H1 (cell line): Measurements from ENCODE around the gene RAD51B. TPM values are rescaled to one million over a fixed set of nuclear protein-coding genes. Genes with fewer than 3 reads are reported as not detected.

Experiments used
- CTCF ChIA-PET: fragments of 300-600 bp; sonication (Branson Sonifier 250); formaldehyde crosslinking; loops from one replicate; lab custom pipeline; 2021; ENCODE audit not compliant: partially characterized antibody; lab: Charles Lee
- POLR2A ChIA-PET: fragments of 300-600 bp; sonication (Branson Sonifier 250); formaldehyde crosslinking; loops from one replicate; lab custom pipeline; 2021; ENCODE audit warnings: inconsistent platforms; ENCODE audit not compliant: partially characterized antibody; lab: Charles Lee
- DNase-seq, 2 experiments: peaks; one replicate each; pipeline versions ENCODE4 v3.0.0 to v3.0.0-alpha.2; 2010 to 2022; ENCODE audit warnings: low spot score in 2 of 2, low read depth in 1 of 2, mixed read lengths in 1 of 2
- FAIRE-seq: peaks from 2 replicates; lab custom pipeline; 2011; peaks lifted over from hg19 to GRCh38; lab: Jason Lieb, UNC
- H2AFZ ChIP-seq: 2 replicates; pipeline ENCODE4 v1.8.1; 2012; ENCODE audit warnings: low read length, inconsistent platforms
- H2AK5ac ChIP-seq: 2 replicates; pipeline ENCODE4 v1.6.1; 2013; ENCODE audit warnings: low read depth, low read length
- H2BK120ac ChIP-seq: replicated peaks from 2 replicates; pipeline ENCODE3; 2013; ENCODE audit warnings: low read depth, low read length, inconsistent platforms
- H2BK12ac ChIP-seq: 2 replicates; pipeline ENCODE4 v1.6.1; 2013; ENCODE audit warnings: low read depth, low read length
- H2BK15ac ChIP-seq: 2 replicates; pipeline ENCODE4 v1.6.1; 2013; ENCODE audit warnings: low read length
- H2BK20ac ChIP-seq: 2 replicates; pipeline ENCODE4 v1.6.1; 2013; ENCODE audit warnings: low read length
- H2BK5ac ChIP-seq: 2 replicates; pipeline ENCODE4 v1.6.1; 2013; ENCODE audit warnings: low read depth, low read length
- H3K14ac ChIP-seq: 2 replicates; pipeline ENCODE4 v1.6.1; 2013; ENCODE audit warnings: inconsistent platforms; ENCODE audit not compliant: insufficient read length
- H3K18ac ChIP-seq: 2 replicates; pipeline ENCODE4 v1.6.1; 2013; ENCODE audit warnings: low read length; ENCODE audit errors: extremely low read depth
- H3K23ac ChIP-seq: 2 replicates; pipeline ENCODE4 v1.6.1; 2013; ENCODE audit warnings: inconsistent platforms; ENCODE audit not compliant: insufficient read length
- H3K23me2 ChIP-seq: 2 replicates; pipeline ENCODE4 v1.6.1; 2013; ENCODE audit warnings: low read depth, low read length
- H3K27ac ChIP-seq: 2 replicates; pipeline ENCODE4 v1.6.1; 2011; ENCODE audit warnings: low read depth, low read length, inconsistent platforms
- H3K27me3 ChIP-seq, 4 experiments: replicated peaks in 1 of 4; 1 replicate in 1 of 4; 2 replicates in 3 of 4; pipeline versions ENCODE4 v1.6.1 to v1.8.1; 2011 to 2013; ENCODE audit warnings: low read length in 3 of 4, mild to moderate bottlenecking in 3 of 4, inconsistent platforms in 2 of 4, mixed read lengths in 2 of 4, moderate library complexity in 1 of 4; ENCODE audit not compliant: control insufficient read depth in 3 of 4, insufficient read depth in 3 of 4; ENCODE audit errors: extremely low read depth in 1 of 4
- H3K36me3 ChIP-seq, 4 experiments: 2 replicates each; pipeline versions ENCODE4 v1.6.1 to v1.8.1; 2011 to 2013; ENCODE audit warnings: mild to moderate bottlenecking in 4 of 4, low read length in 3 of 4, moderate library complexity in 2 of 4, control low read depth in 1 of 4, inconsistent platforms in 1 of 4; ENCODE audit not compliant: insufficient read depth in 4 of 4, control insufficient read depth in 2 of 4
- H3K4ac ChIP-seq: replicated peaks from 2 replicates; pipeline ENCODE3; 2013; ENCODE audit warnings: low read length, low read depth, mixed read lengths, inconsistent platforms; ENCODE audit not compliant: insufficient read length
- H3K4me1 ChIP-seq, 4 experiments: replicated peaks in 1 of 4; 1 replicate in 1 of 4; 2 replicates in 3 of 4; pipeline versions ENCODE4 v1.6.1 to v1.8.1; 2011 to 2013; ENCODE audit warnings: low read length in 3 of 4, inconsistent platforms in 2 of 4, mixed read lengths in 1 of 4; ENCODE audit not compliant: insufficient read depth in 4 of 4, control insufficient read depth in 3 of 4
- H3K4me2 ChIP-seq, 2 experiments: 2 replicates each; pipeline versions ENCODE4 v1.6.1 to v1.8.1; 2011 to 2013; ENCODE audit warnings: low read depth in 2 of 2, low read length in 2 of 2, control low read depth in 1 of 2, inconsistent platforms in 1 of 2, mild to moderate bottlenecking in 1 of 2; ENCODE audit not compliant: insufficient read depth in 1 of 2
- H3K4me3 ChIP-seq, 4 experiments: fragments of 200-600, 300-600 bp in 1 of 4; sonication (generic), shearing (Covaris generic), sonication (Bioruptor Twin) in 1 of 4; 2 replicates each; pipeline versions ENCODE4 v1.5.1 to v1.8.1; 2011 to 2016; ENCODE audit warnings: low read length in 4 of 4, low read depth in 3 of 4, control low read depth in 2 of 4, inconsistent platforms in 2 of 4, mild to moderate bottlenecking in 2 of 4, mixed read lengths in 1 of 4, moderate library complexity in 1 of 4; ENCODE audit not compliant: insufficient read depth in 2 of 4; ENCODE audit errors: extremely low read depth in 1 of 4
- H3K56ac ChIP-seq: replicated peaks from 2 replicates; pipeline ENCODE3; 2013; ENCODE audit warnings: low read depth, mild to moderate bottlenecking, mixed read lengths, low read length, inconsistent platforms; ENCODE audit not compliant: insufficient read length
- H3K79me1 ChIP-seq: 2 replicates; pipeline ENCODE4 v1.6.1; 2013; ENCODE audit warnings: low read depth, low read length, control low read depth
- H3K79me2 ChIP-seq, 2 experiments: 2 replicates each; pipeline versions ENCODE4 v1.6.1 to v1.8.1; 2012 to 2013; ENCODE audit warnings: low read length in 2 of 2, mild to moderate bottlenecking in 2 of 2, inconsistent platforms in 1 of 2; ENCODE audit not compliant: insufficient read depth in 2 of 2, control insufficient read depth in 1 of 2
- H3K9ac ChIP-seq, 4 experiments: replicated peaks in 1 of 4; 1 replicate in 1 of 4; 2 replicates in 3 of 4; pipeline versions ENCODE4 v1.6.1 to v1.8.1; 2011 to 2013; ENCODE audit warnings: low read depth in 3 of 4, low read length in 3 of 4, control low read depth in 2 of 4, mild to moderate bottlenecking in 2 of 4, moderate library complexity in 2 of 4, inconsistent platforms in 1 of 4; ENCODE audit errors: extremely low read depth in 1 of 4
- H3K9me3 ChIP-seq, 2 experiments: 2 replicates each; pipeline versions ENCODE4 v1.6.1 to v1.8.1; 2012 to 2013; ENCODE audit warnings: mild to moderate bottlenecking in 2 of 2, moderate library complexity in 2 of 2, control low read depth in 1 of 2, inconsistent platforms in 1 of 2, low read depth in 1 of 2, low read length in 1 of 2, mixed read lengths in 1 of 2; ENCODE audit not compliant: insufficient read depth in 2 of 2
- H4K20me1 ChIP-seq, 2 experiments: replicated peaks in 1 of 2; 2 replicates each; pipeline versions ENCODE3 to v1.8.1; 2011 to 2013; ENCODE audit warnings: inconsistent platforms in 2 of 2, low read length in 2 of 2, mild to moderate bottlenecking in 1 of 2; ENCODE audit not compliant: insufficient read depth in 2 of 2, control insufficient read depth in 1 of 2
- H4K5ac ChIP-seq: 2 replicates; pipeline ENCODE4 v1.6.1; 2013; ENCODE audit warnings: low read length, low read depth, mixed read lengths, inconsistent platforms; ENCODE audit not compliant: insufficient read length
- H4K8ac ChIP-seq: 2 replicates; pipeline ENCODE4 v1.8.0; 2013; ENCODE audit warnings: mild to moderate bottlenecking, moderate library complexity, low read length, inconsistent platforms; ENCODE audit not compliant: insufficient read depth; ENCODE audit errors: extremely low read depth
- H4K91ac ChIP-seq: replicated peaks from 2 replicates; pipeline ENCODE3; 2013; ENCODE audit warnings: low read length, mixed read lengths, inconsistent platforms; ENCODE audit not compliant: insufficient read length
- BRCA1 ChIP-seq: IDR thresholded peaks from 2 replicates; pipeline ENCODE4 v1.6.1; 2012; ENCODE audit warnings: low read depth, low read length, improper control_type of control experiment
- CBX5 ChIP-seq: fragments of 300-800, 300-1000 bp; sonication (generic); IDR thresholded peaks from 2 replicates; pipeline ENCODE4 v1.7.1; 2016; ENCODE audit warnings: antibody characterized with exemption, low read length, low read depth
- CEBPB ChIP-seq: IDR thresholded peaks from 2 replicates; pipeline ENCODE4 v1.6.1; 2012; ENCODE audit warnings: low read depth, low read length
- CHD1 ChIP-seq: IDR thresholded peaks from 2 replicates; pipeline ENCODE4 v1.6.1; 2012; ENCODE audit warnings: low read depth, low read length, improper control_type of control experiment
- CREB1 ChIP-seq: IDR thresholded peaks from 2 replicates; pipeline ENCODE4 v1.6.1; 2012; ENCODE audit warnings: inconsistent platforms
- EGR1 ChIP-seq: IDR thresholded peaks from 2 replicates; pipeline ENCODE4 v1.6.1; 2011; ENCODE audit warnings: low read depth, low read length, borderline replicate concordance
- GTF2F1 ChIP-seq: IDR thresholded peaks from 2 replicates; pipeline ENCODE4 v1.6.1; 2012; ENCODE audit warnings: low read depth, low read length, improper control_type of control experiment, borderline replicate concordance
- MAFK ChIP-seq: IDR thresholded peaks from 2 replicates; pipeline ENCODE4 v1.6.1; 2012; ENCODE audit warnings: low read depth, mild to moderate bottlenecking, improper control_type of control experiment, low read length
- RXRA ChIP-seq: IDR thresholded peaks from 2 replicates; pipeline ENCODE4 v1.6.1; 2011; ENCODE audit warnings: low read depth, mild to moderate bottlenecking, low read length, moderate library complexity; ENCODE audit not compliant: insufficient read depth
- SIN3A ChIP-seq, 2 experiments: IDR thresholded peaks in 1 of 2; conservative IDR thresholded peaks in 1 of 2; 2 replicates each; pipeline ENCODE4 v1.6.1; 2011 to 2012; ENCODE audit warnings: low read length in 2 of 2, improper control_type of control experiment in 1 of 2, low read depth in 1 of 2, mild to moderate bottlenecking in 1 of 2
- SP1 ChIP-seq: IDR thresholded peaks from 2 replicates; pipeline ENCODE4 v1.6.1; 2011; ENCODE audit warnings: low read depth, low read length
- SP4 ChIP-seq: IDR thresholded peaks from 2 replicates; pipeline ENCODE4 v1.6.1; 2012; ENCODE audit warnings: low read length, inconsistent platforms
- WGBS, 2 experiments: shearing (Covaris generic) in 1 of 2; methylation state at CpG; one replicate each; pipeline versions ENCODE4 v1.1.6 to v1.1.7; 2013 to 2015; ENCODE audit warnings: low lambda C conversion rate in 2 of 2, mixed read lengths in 2 of 2, inconsistent platforms in 1 of 2, low coverage in 1 of 2, missing lambda C conversion rate in 1 of 2; ENCODE audit not compliant: insufficient replicate concordance in 2 of 2, insufficient coverage in 1 of 2, insufficient read length in 1 of 2; ENCODE audit errors: extremely low coverage in 1 of 2, missing lambda C conversion rate in 1 of 2; 5-methylcytosine and 5-hydroxymethylcytosine counted together
- polyA plus RNA-seq, 7 experiments: library from polyadenylated mRNA; depleted of rRNA in 3 of 7; stranded (reverse) in 5 of 7; unstranded in 2 of 7; fragments of >200 nt in 5 of 7; fragments of 200-250 nt in 2 of 7; gene quantifications; 1 replicate in 5 of 7; 2 replicates in 1 of 7; 4 replicates in 1 of 7; pipeline versions ENCODE4 v1.2.1 to v1.2.3, GENCODE V29; 2011 to 2013; ENCODE audit warnings: missing spikeins in 2 of 7, mixed read lengths in 2 of 7
- total RNA-seq: library from RNA; stranded (reverse); fragmentation: NEBNext Ultra II Directional; extraction: Animal tissue kit (Norgen Biotek cat#: 25700); gene quantifications from 2 replicates; pipeline ENCODE4 v1.2.1, GENCODE V29; 2021
- TF ChIP-seq, protein P1 (sequence below): IDR thresholded peaks from 2 replicates; pipeline ENCODE4 v1.6.1; 2011; ENCODE audit warnings: low read length, improper control_type of control experiment
- TF ChIP-seq, protein P2 (sequence below): IDR thresholded peaks from 2 replicates; pipeline ENCODE4 v1.6.1; 2011; ENCODE audit warnings: low read depth, mild to moderate bottlenecking, low read length; ENCODE audit not compliant: insufficient read depth

Gene RAD51B
- total and polyA plus RNA-seq, 2 of the 8 experiments (the other 6 are each of a cell fraction or from before 2014, with no cell fraction given), result 3.9 to 14.9 TPM

DNA sequence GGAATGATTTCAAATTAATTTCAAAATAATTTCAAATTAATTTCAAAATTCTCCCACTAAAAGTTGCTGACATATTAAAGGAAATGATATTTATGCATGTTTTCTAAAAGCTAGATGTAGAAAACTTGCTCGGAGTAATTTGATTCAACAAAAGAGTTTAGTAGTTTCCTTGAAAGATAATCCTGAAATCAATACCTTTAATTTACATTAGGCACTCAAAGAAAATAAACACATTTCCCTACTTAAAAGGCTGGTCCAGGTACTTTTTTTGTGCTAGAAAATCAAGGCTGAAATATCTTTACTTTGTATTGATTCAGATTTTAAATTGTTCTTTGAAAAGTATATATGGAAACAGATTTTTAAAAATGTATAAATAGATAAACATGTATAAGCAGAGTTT lies 370.5 kb downstream of the RAD51B start:
- H3K18ac ChIP-seq, result no peak overlapping the region
- no peak overlapping the region for H2BK5ac ChIP-seq
- H2BK15ac ChIP-seq, result no peak overlapping the region
- CTCF ChIA-PET, result no interaction called here
- H4K8ac ChIP-seq, result no peak overlapping the region
- H3K9ac ChIP-seq, result no peak overlapping the region
- H3K23me2 ChIP-seq, result no peaks in the 10 kb centered on the region
- FAIRE-seq (no peak), DNase-seq (no peak)
- no peak overlapping the region for H4K91ac ChIP-seq
- H3K14ac ChIP-seq, result no peak overlapping the region
- H2BK120ac ChIP-seq, result no peak overlapping the region
- no peak overlapping the region for H3K23ac ChIP-seq
- no peaks in the 10 kb centered on the region for H3K79me1 ChIP-seq
- no peak overlapping the region for H4K5ac ChIP-seq
- H2BK12ac ChIP-seq, result no peak overlapping the region
- H2AK5ac ChIP-seq, result no peak overlapping the region
- H2BK20ac ChIP-seq, result no peak overlapping the region
- no peak overlapping the region for H3K27ac ChIP-seq
- no peaks in the 10 kb centered on the region for H3K9me3 ChIP-seq
- POLR2A ChIA-PET, result no interaction called here
- no peak overlapping the region for H3K4me2 ChIP-seq
- H3K27me3 ChIP-seq, result no peaks in the 10 kb centered on the region
- no peaks in the 10 kb centered on the region for H3K79me2 ChIP-seq
- H3K4me3 ChIP-seq, result no peak overlapping the region
- no peak overlapping the region for H3K56ac ChIP-seq
- WGBS, 2 experiments, result 83% methylated on average over 1 of the region's 1 CpG; no CpG with 5 or more reads in 1 of the 2 experiments
- peaks cover 0 to 4% (median 0%) of the 10 kb centered on the region in 4 experiments; a peak in 1 of 7 replicates for H3K4me1 ChIP-seq
- no peak overlapping the region for H3K4ac ChIP-seq
- H3K36me3 ChIP-seq, result no peaks in the 10 kb centered on the region
- H2AFZ ChIP-seq, result no peak overlapping the region
- H4K20me1 ChIP-seq, result no peaks in the 10 kb centered on the region
- TF ChIP-seq GTF2F1, result no peak
- no peak for TF ChIP-seq CREB1
- no peak for TF ChIP-seq BRCA1
- TF ChIP-seq EGR1, result no peak
- TF ChIP-seq SP1, result no peak
- TF ChIP-seq CEBPB, result no peak
- TF ChIP-seq SP4, result no peak
- TF ChIP-seq MAFK, result no peak
- no peak for TF ChIP-seq CBX5
- no peak for TF ChIP-seq CHD1
- TF ChIP-seq, protein P1, sequence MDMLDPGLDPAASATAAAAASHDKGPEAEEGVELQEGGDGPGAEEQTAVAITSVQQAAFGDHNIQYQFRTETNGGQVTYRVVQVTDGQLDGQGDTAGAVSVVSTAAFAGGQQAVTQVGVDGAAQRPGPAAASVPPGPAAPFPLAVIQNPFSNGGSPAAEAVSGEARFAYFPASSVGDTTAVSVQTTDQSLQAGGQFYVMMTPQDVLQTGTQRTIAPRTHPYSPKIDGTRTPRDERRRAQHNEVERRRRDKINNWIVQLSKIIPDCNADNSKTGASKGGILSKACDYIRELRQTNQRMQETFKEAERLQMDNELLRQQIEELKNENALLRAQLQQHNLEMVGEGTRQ, result no peak
- no peak for TF ChIP-seq SIN3A (conservative IDR thresholded peaks at IDR 0.05 in 1 of 2, IDR thresholded peaks at IDR 0.05 in 1 of 2; ENCODE audit: low read depth in 1 of 2, low read length in 2 of 2)
- TF ChIP-seq, protein P2, sequence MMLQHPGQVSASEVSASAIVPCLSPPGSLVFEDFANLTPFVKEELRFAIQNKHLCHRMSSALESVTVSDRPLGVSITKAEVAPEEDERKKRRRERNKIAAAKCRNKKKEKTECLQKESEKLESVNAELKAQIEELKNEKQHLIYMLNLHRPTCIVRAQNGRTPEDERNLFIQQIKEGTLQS, result no peak
- no peak for TF ChIP-seq RXRA
